ENCODE measurements around the gene TTC38. TPM values are rescaled to one million over a fixed set of nuclear protein-coding genes. Genes with fewer than 3 reads are reported as not detected.

Gene TTC38
- total and polyA plus RNA-seq, 2 donors = 4.6 to 10.3 TPM

DNA sequence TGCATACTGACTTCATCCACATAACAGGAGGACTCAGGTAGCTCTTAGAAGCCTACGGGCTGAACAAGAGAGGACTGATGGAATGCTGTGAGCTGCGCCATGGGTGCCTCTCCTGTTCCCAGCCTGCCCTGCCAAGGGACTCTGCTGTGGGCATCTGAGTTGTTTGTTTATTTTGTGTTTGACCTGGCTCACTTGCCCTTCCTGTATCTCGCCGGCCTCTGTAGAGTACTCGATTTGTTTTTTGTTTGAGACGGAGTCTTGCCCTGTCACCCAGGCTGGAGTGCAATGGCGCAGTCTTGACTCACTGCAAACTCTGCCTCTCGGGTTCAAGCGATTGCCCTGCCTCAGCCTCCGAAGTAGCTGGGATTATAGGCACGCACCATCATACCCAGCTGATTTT, 1.8 kb downstream of the TTC38 start:
- peaks cover 5 to 11% of the 10 kb centered on the region in 2 donors for H3K9me3 ChIP-seq (ENCODE audit: control insufficient read depth in 2 of 2, insufficient read depth in 1 of 2, low read length in 1 of 2)
- H3K27ac ChIP-seq (ENCODE audit: low read depth in 1 of 2, low read length in 1 of 2) = no peak overlapping the region
- peaks cover 0 to 5% of the 10 kb centered on the region in 2 donors for H3K36me3 ChIP-seq (ENCODE audit: control insufficient read depth in 2 of 2, insufficient read depth in 2 of 2, low read length in 1 of 2)
- no peak for DNase-seq (ENCODE audit: low read depth in 6 of 9, low spot score in 9 of 9)
- 96% methylated on average over 11 of the region's 11 CpGs for WGBS
- H3K27me3 ChIP-seq (ENCODE audit: control insufficient read depth in 2 of 2, insufficient read depth in 1 of 2, low read length in 1 of 2) = peaks cover 15 to 56% of the 10 kb centered on the region in 2 donors
- H3K4me1 ChIP-seq (ENCODE audit: control insufficient read depth in 2 of 2, insufficient read depth in 2 of 2, low read length in 2 of 2) = peaks cover 0 to 4% of the 10 kb centered on the region in 2 donors
- no peak overlapping the region for H3K4me3 ChIP-seq (ENCODE audit: low read length in 2 of 2)

DNA sequence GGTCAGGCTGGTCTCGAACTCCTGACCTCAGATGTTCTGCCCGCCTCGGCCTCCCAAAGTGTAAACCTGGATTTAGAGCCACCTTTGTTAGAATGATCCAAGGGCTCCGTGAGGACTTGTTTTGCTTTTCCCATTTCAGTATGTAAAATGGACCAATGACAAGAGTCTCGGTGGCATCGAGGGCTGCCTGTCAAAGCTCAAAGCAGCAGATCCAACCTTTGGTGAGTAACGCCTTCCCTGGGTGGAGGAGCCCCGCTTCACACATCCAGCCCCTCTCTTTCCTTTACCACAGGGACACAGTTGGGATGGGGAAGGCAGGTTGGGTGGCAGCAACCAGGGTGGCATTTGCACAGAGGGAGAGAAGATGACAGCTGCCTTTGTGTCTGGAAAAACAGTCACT, 4.4 kb downstream of the TTC38 start:
- Histone ChIP-seq H3K36me3 (ENCODE audit: control insufficient read depth in 2 of 2, insufficient read depth in 2 of 2, low read length in 1 of 2) (peaks cover 0 to 5% of the 10 kb centered on the region in 2 donors), H3K9me3 (ENCODE audit: control insufficient read depth in 2 of 2, insufficient read depth in 1 of 2, low read length in 1 of 2) (peaks cover 0 to 3% of the 10 kb centered on the region in 2 donors), H3K4me3 (ENCODE audit: low read length in 2 of 2) (no peak overlapping the region), H3K27ac (ENCODE audit: low read depth in 1 of 2, low read length in 1 of 2) (no peak overlapping the region), H3K4me1 (ENCODE audit: control insufficient read depth in 2 of 2, insufficient read depth in 2 of 2, low read length in 2 of 2) (peaks cover 0 to 4% of the 10 kb centered on the region in 2 donors), H3K27me3 (ENCODE audit: control insufficient read depth in 2 of 2, insufficient read depth in 1 of 2, low read length in 1 of 2) (peaks cover 5 to 33% of the 10 kb centered on the region in 2 donors)
- 98% methylated on average over 8 of the region's 8 CpGs for WGBS
- no peak for DNase-seq (ENCODE audit: low read depth in 6 of 9, low spot score in 9 of 9)

DNA sequence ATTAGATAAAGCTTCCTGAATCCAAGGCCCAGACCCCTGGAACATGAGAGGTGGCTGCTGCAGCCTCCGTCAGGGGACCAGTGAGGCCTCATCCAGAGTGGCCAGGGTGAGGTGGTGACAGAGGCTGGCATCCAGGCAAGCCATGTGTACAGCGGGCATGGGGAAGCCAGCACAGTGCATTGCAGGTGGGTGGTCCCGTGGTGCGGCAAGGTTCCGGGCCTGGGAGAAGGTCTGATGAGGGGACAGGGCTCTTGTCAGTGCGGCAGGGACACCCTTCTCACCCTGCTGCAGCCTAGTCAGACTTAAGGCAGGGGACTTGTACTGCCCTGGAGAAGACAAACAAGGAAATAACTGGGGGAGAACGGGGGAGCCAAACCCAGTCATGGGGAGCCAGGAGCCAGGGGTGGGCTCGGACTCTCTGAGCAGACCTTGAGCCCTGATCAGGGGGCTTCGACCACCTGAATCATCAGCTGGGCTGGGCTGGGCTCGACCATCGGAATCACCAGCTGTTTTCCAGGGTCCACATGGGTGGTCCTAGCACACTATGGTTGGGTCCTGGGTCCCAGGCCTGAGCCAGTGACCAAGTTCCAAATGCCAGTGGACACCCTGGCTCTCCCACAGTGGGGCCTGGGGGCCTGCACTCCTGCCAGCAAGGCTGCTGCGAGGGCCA, 5.1 kb downstream of the TTC38 start:
- Histone ChIP-seq H3K9me3 (ENCODE audit: control insufficient read depth in 2 of 2, insufficient read depth in 1 of 2, low read length in 1 of 2) (no peaks in the 10 kb centered on the region), H3K27me3 (ENCODE audit: control insufficient read depth in 2 of 2, insufficient read depth in 1 of 2, low read length in 1 of 2) (peaks cover 3 to 26% of the 10 kb centered on the region in 2 donors), H3K36me3 (ENCODE audit: control insufficient read depth in 2 of 2, insufficient read depth in 2 of 2, low read length in 1 of 2) (peaks cover 0 to 5% of the 10 kb centered on the region in 2 donors), H3K27ac (ENCODE audit: low read depth in 1 of 2, low read length in 1 of 2) (no peak overlapping the region), H3K4me3 (ENCODE audit: low read length in 2 of 2) (no peak overlapping the region), H3K4me1 (ENCODE audit: control insufficient read depth in 2 of 2, insufficient read depth in 2 of 2, low read length in 2 of 2) (no peaks in the 10 kb centered on the region)
- no peak for DNase-seq (ENCODE audit: low read depth in 6 of 9, low spot score in 9 of 9)
- 97% methylated on average over 12 of the region's 12 CpGs for WGBS

DNA sequence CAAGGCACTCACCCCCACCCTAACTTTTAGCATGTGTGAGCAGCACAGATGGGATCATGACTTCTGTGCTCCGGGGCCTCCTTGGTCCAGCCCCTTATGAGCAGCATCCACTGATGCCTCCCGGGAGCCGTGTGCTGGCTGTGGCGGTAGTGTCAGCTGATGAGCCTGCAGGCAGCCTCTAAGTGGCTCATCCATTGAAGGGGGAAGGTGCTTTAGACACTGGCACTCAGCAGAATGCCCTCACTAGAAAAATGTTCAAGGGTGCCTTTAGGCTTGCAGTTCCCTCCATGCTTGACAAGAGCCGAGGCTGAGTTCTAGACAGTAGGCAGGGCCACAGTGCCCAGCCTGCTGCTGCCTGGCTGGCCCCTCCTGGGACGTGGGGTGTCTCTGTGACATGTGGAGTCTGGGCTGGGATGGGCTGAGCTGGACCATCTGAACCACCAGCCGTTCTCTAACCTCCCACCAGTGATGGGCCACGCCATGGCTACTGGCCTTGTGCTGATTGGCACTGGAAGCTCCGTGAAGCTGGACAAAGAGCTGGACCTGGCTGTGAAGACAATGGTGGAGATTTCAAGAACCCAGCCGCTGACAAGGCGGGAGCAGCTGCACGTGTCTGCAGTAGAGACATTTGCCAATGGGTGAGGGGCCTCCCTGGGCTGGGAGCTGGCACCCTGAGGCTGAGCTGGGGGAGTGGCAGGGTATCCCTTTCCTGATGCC, 5.8 kb downstream of the TTC38 start:
- H3K36me3 ChIP-seq (ENCODE audit: control insufficient read depth in 2 of 2, insufficient read depth in 2 of 2, low read length in 1 of 2) = peaks cover 0 to 5% of the 10 kb centered on the region in 2 donors
- no peaks in the 10 kb centered on the region for H3K9me3 ChIP-seq (ENCODE audit: control insufficient read depth in 2 of 2, insufficient read depth in 1 of 2, low read length in 1 of 2)
- no peak overlapping the region for H3K4me3 ChIP-seq (ENCODE audit: low read length in 2 of 2)
- peaks cover 0 to 19% of the 10 kb centered on the region in 2 donors for H3K27me3 ChIP-seq (ENCODE audit: control insufficient read depth in 2 of 2, insufficient read depth in 1 of 2, low read length in 1 of 2)
- WGBS = 98% methylated on average over 12 of the region's 12 CpGs
- no peaks in the 10 kb centered on the region for H3K4me1 ChIP-seq (ENCODE audit: control insufficient read depth in 2 of 2, insufficient read depth in 2 of 2, low read length in 2 of 2)
- no peak for DNase-seq (ENCODE audit: low read depth in 6 of 9, low spot score in 9 of 9)
- no peak overlapping the region for H3K27ac ChIP-seq (ENCODE audit: low read depth in 1 of 2, low read length in 1 of 2)

DNA sequence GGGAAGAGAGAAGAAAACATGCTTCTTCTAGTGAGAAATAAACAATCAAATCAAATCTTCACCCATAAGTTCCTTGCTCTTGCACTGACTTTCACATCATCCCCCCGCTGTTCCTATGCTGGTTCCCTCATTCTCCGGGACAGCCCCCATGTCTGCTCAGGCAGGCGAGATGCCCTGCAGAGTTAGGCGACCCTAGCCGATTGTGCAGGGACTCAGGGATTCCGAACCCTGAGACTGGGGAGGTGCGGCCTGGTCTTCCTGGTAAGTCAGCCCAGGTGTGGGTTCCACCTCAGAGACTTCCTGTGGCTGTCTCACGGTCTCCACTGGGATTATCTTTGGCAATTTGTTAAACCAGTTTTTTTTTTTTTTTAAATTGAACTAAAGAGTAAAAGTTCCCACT, 6.6 kb downstream of the TTC38 start:
- H3K4me3 ChIP-seq (ENCODE audit: low read length in 2 of 2) = no peak overlapping the region
- no peak for DNase-seq (ENCODE audit: low read depth in 6 of 9, low spot score in 9 of 9)

DNA sequence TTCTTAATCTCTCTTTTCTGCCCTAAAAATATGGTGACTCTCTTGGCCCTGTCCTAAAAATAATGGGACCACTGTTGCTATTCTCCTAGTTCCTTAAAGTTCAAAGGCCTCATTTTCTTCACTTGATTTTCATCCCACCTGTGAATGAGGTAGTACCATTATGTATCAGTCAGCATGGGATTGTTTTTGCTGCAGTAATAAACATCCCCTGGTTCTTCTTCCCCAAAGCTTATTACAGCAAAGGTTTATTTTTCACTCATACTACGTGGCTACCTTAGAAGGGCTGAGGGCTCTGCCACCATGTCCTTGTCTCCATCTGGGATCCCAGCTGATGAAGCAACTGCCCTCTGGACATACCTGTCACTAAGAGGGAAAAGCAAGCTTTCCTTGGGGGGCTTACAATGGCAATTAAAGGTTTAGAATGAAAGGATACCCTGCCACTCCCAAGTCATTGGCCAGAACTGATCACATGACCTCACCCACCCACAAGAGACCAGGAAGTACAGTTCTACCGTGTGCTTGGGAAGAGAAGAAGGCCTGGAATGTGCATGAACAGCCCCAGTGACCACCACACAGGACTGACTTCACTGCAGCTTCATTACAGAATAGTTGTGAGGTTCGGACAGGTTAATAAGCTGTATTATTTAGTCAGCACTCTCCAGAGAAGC, 7.8 kb downstream of the TTC38 start:
- 93% methylated on average over 3 of the region's 3 CpGs for WGBS
- DNase-seq (ENCODE audit: low read depth in 6 of 9, low spot score in 9 of 9) = no peak
- no peaks in the 10 kb centered on the region for H3K9me3 ChIP-seq (ENCODE audit: control insufficient read depth in 2 of 2, insufficient read depth in 1 of 2, low read length in 1 of 2)
- H3K27ac ChIP-seq (ENCODE audit: low read depth in 1 of 2, low read length in 1 of 2) = no peak overlapping the region
- no peaks in the 10 kb centered on the region for H3K4me1 ChIP-seq (ENCODE audit: control insufficient read depth in 2 of 2, insufficient read depth in 2 of 2, low read length in 2 of 2)
- no peak overlapping the region for H3K4me3 ChIP-seq (ENCODE audit: low read length in 2 of 2)
- H3K27me3 ChIP-seq (ENCODE audit: control insufficient read depth in 2 of 2, insufficient read depth in 1 of 2, low read length in 1 of 2) = peaks cover 0 to 4% of the 10 kb centered on the region in 2 donors
- H3K36me3 ChIP-seq (ENCODE audit: control insufficient read depth in 2 of 2, insufficient read depth in 2 of 2, low read length in 1 of 2) = peaks cover 0 to 5% of the 10 kb centered on the region in 2 donors

More for the DNA sequence above, 6.6 kb downstream of the TTC38 start:
- H3K27ac ChIP-seq (ENCODE audit: low read depth in 1 of 2, low read length in 1 of 2) = no peak overlapping the region
- WGBS = 97% methylated on average over 8 of the region's 8 CpGs
- peaks cover 0 to 11% of the 10 kb centered on the region in 2 donors for H3K27me3 ChIP-seq (ENCODE audit: control insufficient read depth in 2 of 2, insufficient read depth in 1 of 2, low read length in 1 of 2)
- H3K4me1 ChIP-seq (ENCODE audit: control insufficient read depth in 2 of 2, insufficient read depth in 2 of 2, low read length in 2 of 2) = no peaks in the 10 kb centered on the region
- no peaks in the 10 kb centered on the region for H3K9me3 ChIP-seq (ENCODE audit: control insufficient read depth in 2 of 2, insufficient read depth in 1 of 2, low read length in 1 of 2)
- H3K36me3 ChIP-seq (ENCODE audit: control insufficient read depth in 2 of 2, insufficient read depth in 2 of 2, low read length in 1 of 2) = peaks cover 0 to 5% of the 10 kb centered on the region in 2 donors

DNA sequence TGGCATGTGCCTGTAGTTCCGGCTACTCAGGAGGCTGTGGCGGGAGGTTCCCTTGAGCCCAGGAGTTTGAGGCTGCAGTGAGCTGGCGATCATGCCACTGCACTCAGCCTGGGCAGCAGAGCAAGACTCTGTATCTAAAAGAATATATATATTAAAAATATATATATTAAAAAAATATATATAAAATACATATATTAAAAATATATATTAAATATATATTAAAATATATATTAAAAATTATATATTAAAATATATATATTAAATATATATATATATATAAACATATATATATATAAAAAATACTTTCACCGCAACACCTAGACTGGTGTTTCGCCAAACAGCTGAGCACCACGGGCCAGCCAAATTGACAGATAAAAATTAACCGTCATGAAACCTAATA, 8.8 kb downstream of the TTC38 start:
- WGBS = 97% methylated on average over 7 of the region's 7 CpGs
- H3K4me1 ChIP-seq (ENCODE audit: control insufficient read depth in 2 of 2, insufficient read depth in 2 of 2, low read length in 2 of 2) = no peaks in the 10 kb centered on the region
- no peak overlapping the region for H3K27ac ChIP-seq (ENCODE audit: low read depth in 1 of 2, low read length in 1 of 2)
- no peaks in the 10 kb centered on the region for H3K9me3 ChIP-seq (ENCODE audit: control insufficient read depth in 2 of 2, insufficient read depth in 1 of 2, low read length in 1 of 2)
- H3K36me3 ChIP-seq (ENCODE audit: control insufficient read depth in 2 of 2, insufficient read depth in 2 of 2, low read length in 1 of 2) = peaks cover 0 to 5% of the 10 kb centered on the region in 2 donors
- no peak for DNase-seq (ENCODE audit: low read depth in 6 of 9, low spot score in 9 of 9)
- H3K4me3 ChIP-seq (ENCODE audit: low read length in 2 of 2) = no peak overlapping the region
- H3K27me3 ChIP-seq (ENCODE audit: control insufficient read depth in 2 of 2, insufficient read depth in 1 of 2, low read length in 1 of 2) = peaks cover 0 to 4% of the 10 kb centered on the region in 2 donors

DNA sequence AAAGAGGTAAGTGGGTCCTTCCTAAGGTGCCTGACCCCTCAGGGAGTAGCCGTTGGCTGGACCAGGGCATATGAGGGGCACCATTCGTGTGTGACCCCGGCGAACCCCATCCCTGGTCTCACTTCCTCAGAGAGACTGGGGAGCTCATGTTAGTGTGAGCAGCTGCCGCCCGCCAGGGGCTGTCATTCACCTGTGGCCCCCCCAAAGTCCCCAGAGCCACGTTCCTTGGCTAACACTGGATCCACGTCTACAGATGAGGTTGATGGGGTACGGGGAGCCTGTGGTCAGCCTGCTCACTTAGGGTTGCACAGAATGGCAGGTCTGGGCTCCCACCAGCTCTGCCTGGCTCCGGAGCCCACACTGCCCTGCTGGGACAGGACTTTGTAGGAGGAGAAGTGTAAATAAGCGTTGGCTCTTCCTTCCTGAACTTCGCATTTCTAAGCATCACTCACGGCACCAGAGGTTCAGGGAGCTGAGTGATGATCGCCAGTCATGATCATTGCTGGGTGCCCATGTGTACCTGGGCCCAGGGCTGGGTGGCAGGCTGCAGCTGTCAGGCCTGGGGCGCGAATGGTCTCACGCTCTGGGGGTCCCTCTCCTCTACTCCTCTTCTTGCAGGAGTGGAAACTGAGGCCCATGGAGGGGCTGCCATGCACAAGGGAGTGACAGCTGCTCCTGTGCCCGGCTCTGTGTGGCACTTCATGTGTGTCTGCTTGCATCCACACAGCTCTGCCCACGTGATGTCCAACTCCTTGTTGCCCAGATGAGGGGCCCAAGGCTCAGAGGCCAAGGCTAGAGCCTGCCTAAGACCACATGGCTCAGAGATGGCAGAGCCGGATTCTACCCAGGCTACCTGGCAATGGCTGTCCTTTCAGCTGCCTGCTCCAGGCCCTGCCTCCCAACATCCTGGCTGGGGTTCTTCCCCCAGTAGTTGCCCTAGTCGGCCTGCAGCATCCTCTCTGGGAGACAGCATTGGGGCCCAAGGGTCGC, 11.1 kb downstream of the TTC38 start:
- Histone ChIP-seq H3K4me3 (ENCODE audit: low read length in 2 of 2) (no peak overlapping the region), H3K36me3 (ENCODE audit: control insufficient read depth in 2 of 2, insufficient read depth in 2 of 2, low read length in 1 of 2) (no peaks in the 10 kb centered on the region), H3K27me3 (ENCODE audit: control insufficient read depth in 2 of 2, insufficient read depth in 1 of 2, low read length in 1 of 2) (no peaks in the 10 kb centered on the region), H3K4me1 (ENCODE audit: control insufficient read depth in 2 of 2, insufficient read depth in 2 of 2, low read length in 2 of 2) (no peaks in the 10 kb centered on the region), H3K27ac (ENCODE audit: low read depth in 1 of 2, low read length in 1 of 2) (no peak overlapping the region), H3K9me3 (ENCODE audit: control insufficient read depth in 2 of 2, insufficient read depth in 1 of 2, low read length in 1 of 2) (no peaks in the 10 kb centered on the region)
- DNase-seq (ENCODE audit: low read depth in 6 of 9, low spot score in 9 of 9) = no peak
- 97% methylated on average over 22 of the region's 22 CpGs for WGBS
